H9 (cell line): Measurements from ENCODE around the gene TSPAN4. TPM values are rescaled to one million over a fixed set of nuclear protein-coding genes. Genes with fewer than 3 reads are reported as not detected.

Experiments used
- DNase-seq: peaks from one replicate; pipeline ENCODE4 v3.0.0-alpha.2; 2017
- H2AFZ ChIP-seq: one replicate; pipeline ENCODE4 v1.6.1; 2013; ENCODE audit warnings: mild to moderate bottlenecking, low read length, control low read depth, moderate library complexity
- H2AK5ac ChIP-seq: 2 replicates; pipeline ENCODE4 v1.6.1; 2013; ENCODE audit warnings: low read length, control low read depth, mixed read lengths; ENCODE audit not compliant: insufficient read length
- H2BK120ac ChIP-seq: one replicate; pipeline ENCODE4 v1.6.1; 2013; ENCODE audit warnings: low read depth, mild to moderate bottlenecking, low read length, control low read depth, inconsistent platforms; ENCODE audit not compliant: poor library complexity, severe bottlenecking
- H2BK12ac ChIP-seq: 2 replicates; pipeline ENCODE4 v1.6.1; 2013; ENCODE audit warnings: low read length, control low read depth, mixed read lengths, low read depth; ENCODE audit not compliant: insufficient read length
- H2BK15ac ChIP-seq: 2 replicates; pipeline ENCODE4 v1.6.1; 2013; ENCODE audit warnings: low read depth, low read length, control low read depth
- H2BK20ac ChIP-seq: one replicate; pipeline ENCODE4 v1.6.1; 2013; ENCODE audit warnings: low read depth, mild to moderate bottlenecking, low read length, control low read depth, inconsistent platforms; ENCODE audit not compliant: poor library complexity, severe bottlenecking
- H2BK5ac ChIP-seq: 2 replicates; pipeline ENCODE4 v1.6.1; 2013; ENCODE audit warnings: low read length, control low read depth, mixed read lengths; ENCODE audit not compliant: insufficient read length
- H3K14ac ChIP-seq: 2 replicates; pipeline ENCODE4 v1.6.1; 2013; ENCODE audit warnings: low read length, control low read depth; ENCODE audit not compliant: insufficient read depth
- H3K18ac ChIP-seq: 2 replicates; pipeline ENCODE4 v1.6.1; 2013; ENCODE audit warnings: low read depth, mild to moderate bottlenecking, mixed read lengths, low read length, control low read depth; ENCODE audit not compliant: insufficient read length
- H3K23ac ChIP-seq: 2 replicates; pipeline ENCODE4 v1.6.1; 2013; ENCODE audit warnings: low read length, control low read depth, mixed read lengths, low read depth; ENCODE audit not compliant: insufficient read length
- H3K23me2 ChIP-seq: 2 replicates; pipeline ENCODE4 v1.6.1; 2013; ENCODE audit warnings: low read depth, mild to moderate bottlenecking, mixed read lengths, low read length, control low read depth; ENCODE audit not compliant: insufficient read length, poor library complexity, severe bottlenecking
- H3K27ac ChIP-seq: 2 replicates; pipeline ENCODE4 v1.5.1; 2013; ENCODE audit warnings: low read length, control low read depth, mixed read lengths, low read depth; ENCODE audit not compliant: insufficient read length
- H3K27me3 ChIP-seq: 2 replicates; pipeline ENCODE4 v1.6.1; 2013; ENCODE audit warnings: low read length, control low read depth, inconsistent platforms; ENCODE audit not compliant: insufficient read depth
- H3K4ac ChIP-seq: 2 replicates; pipeline ENCODE4 v1.6.1; 2013; ENCODE audit warnings: low read depth, mild to moderate bottlenecking, control low read depth, inconsistent platforms, low read length, moderate library complexity
- H3K4me1 ChIP-seq: 2 replicates; pipeline ENCODE4 v1.6.1; 2013; ENCODE audit warnings: low read length, control low read depth, inconsistent platforms; ENCODE audit not compliant: insufficient read depth
- H3K4me2 ChIP-seq: 2 replicates; pipeline ENCODE4 v1.6.1; 2013; ENCODE audit warnings: low read length, control low read depth, mixed read lengths; ENCODE audit not compliant: insufficient read length, insufficient read depth
- H3K56ac ChIP-seq: 2 replicates; pipeline ENCODE4 v1.6.1; 2013; ENCODE audit warnings: low read depth, mild to moderate bottlenecking, mixed read lengths, low read length, control low read depth; ENCODE audit not compliant: insufficient read length
- H3K79me1 ChIP-seq: 2 replicates; pipeline ENCODE4 v1.6.1; 2013; ENCODE audit warnings: low read depth, mild to moderate bottlenecking, moderate library complexity, low read length, control low read depth, inconsistent platforms; ENCODE audit not compliant: insufficient read depth, poor library complexity, severe bottlenecking
- H3K79me2 ChIP-seq: 2 replicates; pipeline ENCODE4 v1.6.1; 2013; ENCODE audit warnings: low read length, control low read depth, inconsistent platforms; ENCODE audit not compliant: insufficient read depth
- H3K9ac ChIP-seq: 2 replicates; pipeline ENCODE4 v1.6.1; 2013; ENCODE audit warnings: low read length, control low read depth, mixed read lengths; ENCODE audit not compliant: insufficient read length; ENCODE audit errors: extremely low read depth
- H3K9me3 ChIP-seq: one replicate; pipeline ENCODE4 v1.6.1; 2013; ENCODE audit warnings: low read depth, low read length, inconsistent platforms; ENCODE audit not compliant: control insufficient read depth
- H3T11ph ChIP-seq: one replicate; pipeline ENCODE4 v1.6.1; 2013; ENCODE audit warnings: mild to moderate bottlenecking, low read length, control low read depth, inconsistent platforms
- H4K20me1 ChIP-seq: one replicate; pipeline ENCODE4 v1.6.1; 2013; ENCODE audit not compliant: control insufficient read depth, insufficient read length, insufficient read depth
- H4K5ac ChIP-seq: 2 replicates; pipeline ENCODE4 v1.6.1; 2013; ENCODE audit warnings: low read depth, mild to moderate bottlenecking, mixed read lengths, low read length, control low read depth; ENCODE audit not compliant: insufficient read length
- H4K8ac ChIP-seq: replicated peaks from 2 replicates; pipeline ENCODE4 v1.6.1; 2013; ENCODE audit warnings: low read length, control low read depth, mixed read lengths, low read depth; ENCODE audit not compliant: insufficient read length
- H4K91ac ChIP-seq: 2 replicates; pipeline ENCODE4 v1.6.1; 2013; ENCODE audit warnings: low read depth, mild to moderate bottlenecking, moderate library complexity, mixed read lengths, low read length, control low read depth; ENCODE audit not compliant: insufficient read length
- H3K27ac Mint-ChIP-seq, 3 experiments: 2 replicates in 2 of 3; 3 replicates in 1 of 3; pipeline ENCODE4 v1.8.0; 2020 to 2021; ENCODE audit warnings: mixed read lengths in 3 of 3, mild to moderate bottlenecking in 1 of 3, moderate library complexity in 1 of 3
- H3K27me3 Mint-ChIP-seq: 2 replicates; pipeline ENCODE4 v1.8.0; 2021; ENCODE audit warnings: low read depth, mild to moderate bottlenecking, moderate library complexity, mixed read lengths
- H3K36me3 Mint-ChIP-seq, 3 experiments: 2 replicates in 2 of 3; 3 replicates in 1 of 3; pipeline ENCODE4 v1.8.0; 2020 to 2021; ENCODE audit warnings: low read depth in 3 of 3, mixed read lengths in 3 of 3; ENCODE audit not compliant: insufficient read depth in 1 of 3
- H3K4me1 Mint-ChIP-seq, 2 experiments: 2 replicates each; pipeline ENCODE4 v1.8.0; 2020; ENCODE audit warnings: mixed read lengths in 2 of 2
- H3K4me3 Mint-ChIP-seq, 2 experiments: 2 replicates in 1 of 2; 3 replicates in 1 of 2; pipeline ENCODE4 v1.8.0; 2020 to 2021; ENCODE audit warnings: mild to moderate bottlenecking in 2 of 2, mixed read lengths in 2 of 2, moderate library complexity in 1 of 2
- H3K9me3 Mint-ChIP-seq, 2 experiments: 2 replicates in 1 of 2; 3 replicates in 1 of 2; pipeline ENCODE4 v1.8.0; 2020; ENCODE audit warnings: mild to moderate bottlenecking in 2 of 2, mixed read lengths in 2 of 2, moderate library complexity in 1 of 2
- CTCF ChIP-seq: fragments of 200-600 bp; sonication (generic); conservative IDR thresholded peaks from 3 replicates; pipeline ENCODE4 v1.8.0; 2021; ENCODE audit warnings: antibody characterized with exemption, mild to moderate bottlenecking
- WGBS: extraction: QIAGEN DNeasy Blood & Tissue Kit; methylation state at CpG from one replicate; pipeline ENCODE4 v1.1.7; 2013; ENCODE audit warnings: missing lambda C conversion rate, low lambda C conversion rate, mixed read lengths; ENCODE audit not compliant: insufficient read length; ENCODE audit errors: extremely low coverage; 5-methylcytosine and 5-hydroxymethylcytosine counted together
- total RNA-seq: library from RNA; stranded (reverse); gene quantifications from 2 replicates; pipeline ENCODE4 v1.2.1, GENCODE V29; 2021

TSPAN4 gene
- total RNA-seq, 1 experiment from 2014 or later: 64.6 TPM

DNA sequence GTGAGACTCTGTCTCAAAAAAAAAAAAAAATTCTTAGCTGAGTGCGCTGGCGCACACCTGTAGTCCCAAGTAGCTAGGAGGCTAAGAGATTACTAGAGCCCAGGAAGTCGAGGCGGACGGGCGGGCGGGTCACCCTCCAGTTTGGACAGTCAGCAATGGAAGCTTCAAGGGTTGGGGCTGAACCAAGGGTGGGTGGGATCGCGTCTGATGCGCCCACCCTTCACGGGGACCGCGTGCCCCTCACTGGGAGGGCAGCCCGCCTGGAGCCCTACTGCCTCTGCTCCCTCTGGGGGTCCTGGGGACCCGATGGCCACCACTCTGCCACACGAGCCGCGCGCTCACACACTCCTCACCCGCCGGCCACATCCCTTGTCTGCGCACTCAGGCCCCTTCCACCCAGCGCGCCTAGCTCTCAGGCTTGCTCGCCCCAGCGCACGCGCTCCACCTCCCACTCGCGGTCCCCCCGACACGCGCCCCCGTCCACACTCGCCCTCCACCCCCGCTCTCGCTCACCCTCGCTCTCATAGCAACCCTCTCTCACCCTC, 67.5 kb downstream of the TSPAN4 start:
- H3K9ac ChIP-seq: peak overlapping the region; percentile 69
- Mint-ChIP-seq H3K27me3 (no peaks in the 10 kb centered on the region), H3K4me3 (peak overlapping the region; percentile 94 to 98), H3K9me3 (no peaks in the 10 kb centered on the region; a peak in 1 of 5 replicates), H3K4me1 (peaks cover 9 to 14% of the 10 kb centered on the region in 2 experiments), H3K36me3 (peaks cover 0 to 29% (median 17%) of the 10 kb centered on the region in 3 experiments; a peak in 6 of 7 replicates), H3K27ac (peak overlapping the region in 1 of 3 experiments; percentile 81; a peak in 2 of 7 replicates)
- peaks cover 18% of the 10 kb centered on the region for H3K23me2 ChIP-seq
- no peak overlapping the region for H4K91ac ChIP-seq
- no peak overlapping the region for H2AFZ ChIP-seq
- peak overlapping the region; percentile 70 for H3K4me2 ChIP-seq
- peaks cover 3% of the 10 kb centered on the region; the same call in 1 of the 2 replicates for H3K79me2 ChIP-seq
- no peaks in the 10 kb centered on the region for H3K27me3 ChIP-seq
- H2BK15ac ChIP-seq: no peak overlapping the region
- H4K8ac ChIP-seq: no peak overlapping the region
- H3K14ac ChIP-seq: peak overlapping the region; percentile 48; the same call in 1 of the 2 replicates
- no peak overlapping the region for H2BK12ac ChIP-seq
- H3K18ac ChIP-seq: no peak overlapping the region
- peaks cover 6% of the 10 kb centered on the region for H3K79me1 ChIP-seq
- no peak overlapping the region for H3T11ph ChIP-seq
- H3K4ac ChIP-seq: no peak overlapping the region
- peaks cover 3% of the 10 kb centered on the region for H4K20me1 ChIP-seq
- H4K5ac ChIP-seq: no peak overlapping the region
- H2BK120ac ChIP-seq: no peak overlapping the region
- H3K56ac ChIP-seq: no peak overlapping the region
- no peaks in the 10 kb centered on the region; the same call in 1 of the 2 replicates for H3K4me1 ChIP-seq
- H2AK5ac ChIP-seq: no peak overlapping the region
- H2BK20ac ChIP-seq: no peak overlapping the region
- H2BK5ac ChIP-seq: no peak overlapping the region
- no peak overlapping the region for H3K23ac ChIP-seq
- DNase-seq: no peak
- no peaks in the 10 kb centered on the region for H3K9me3 ChIP-seq
- WGBS: no CpG with 5 or more reads among the region's 38 CpGs
- no peak for TF ChIP-seq CTCF
- H3K27ac ChIP-seq: no peak overlapping the region
